ENCODE data around the gene WIZ.

GRCh38 chr19:15436826-15437110 lies 13.0 kb downstream of the WIZ start:
- TF ChIP-seq CTCF (IDR thresholded peaks at IDR 0.05; ENCODE audit: low read depth, low read length, poor library complexity, severe bottlenecking) (no peak), EZH2phosphoT487 (IDR thresholded peaks at IDR 0.05; ENCODE audit: borderline replicate concordance, low read length) (no peak)

All from DOHH2 (cell line).